Colonic mucosa (tissue), 4 donors: Measurements from ENCODE around the gene CEMIP2. TPM values are rescaled to one million over a fixed set of nuclear protein-coding genes. Genes with fewer than 3 reads are reported as not detected.

Experiments
- DNase-seq: peaks from one replicate; pipeline ENCODE4 v3.0.0-alpha.2; 2020
- H3K27ac ChIP-seq: fragments of 200-600 bp; one replicate; pipeline ENCODE4 v1.8.0; 2021
- H3K27me3 ChIP-seq: fragments of 200-600 bp; one replicate; pipeline ENCODE4 v1.8.0; 2021
- H3K36me3 ChIP-seq: fragments of 200-600 bp; one replicate; pipeline ENCODE4 v1.8.0; 2021
- H3K4me1 ChIP-seq: fragments of 200-600 bp; one replicate; pipeline ENCODE4 v1.8.0; 2021; ENCODE audit warnings: mild to moderate bottlenecking
- H3K4me3 ChIP-seq: fragments of 200-600 bp; one replicate; pipeline ENCODE4 v1.8.0; 2021
- H3K9ac ChIP-seq, 2 donors: one replicate each; pipeline ENCODE4 v1.7.0; 2013; ENCODE audit warnings: control low read depth in 2 of 2, low read depth in 2 of 2, low read length in 2 of 2
- H3K9me3 ChIP-seq: fragments of 200-600 bp; one replicate; pipeline ENCODE4 v1.8.0; 2021
- CTCF ChIP-seq: fragments of 200-600 bp; IDR thresholded peaks from one replicate; pipeline ENCODE4 v1.8.0; 2022; ENCODE audit warnings: antibody characterized with exemption, mild to moderate bottlenecking
- intact Hi-C: fragments of 100-400 bp; cut with DNase I; formaldehyde crosslinking; loops from one replicate; pipeline ENCODE4 v1.14.1; 2022
- total RNA-seq, 2 donors: library from RNA; stranded (reverse); fragmentation: NEBNext Ultra II Directional in 1 of 2; extraction: Animal tissue kit (Norgen Biotek cat#: 25700) in 1 of 2; gene quantifications; one replicate each; pipeline ENCODE4 v1.2.1, GENCODE V29; 2021
- donor health status: healthy.
- donor health status: DM: no; HTN: no; CAD: no.
- donor health status: DM: no; HTN: no; CAD: no.

Gene CEMIP2
- total RNA-seq, 2 donors from 2014 or later: 72.7 to 111 TPM

GRCh38 chr9:71719562-71719961 is 48.8 kb downstream of the CEMIP2 start:
- intact Hi-C loops: no loop called here

GRCh38 chr9:71719088-71719487 is 49.2 kb downstream of the CEMIP2 start:
- Histone ChIP-seq H3K27ac (no peak overlapping the region), H3K9me3 (no peaks in the 10 kb centered on the region), H3K4me3 (no peak overlapping the region), H3K9ac (no peak overlapping the region), H3K4me1 (no peaks in the 10 kb centered on the region), H3K36me3 (peaks cover 14% of the 10 kb centered on the region), H3K27me3 (no peaks in the 10 kb centered on the region)
- DNase-seq: no peak
- intact Hi-C loops: no loop called here
- TF ChIP-seq CTCF: no peak

More at GRCh38 chr9:71719562-71719961, 48.8 kb downstream of the CEMIP2 start:
- Histone ChIP-seq H3K9ac (no peak overlapping the region), H3K36me3 (peaks cover 14% of the 10 kb centered on the region), H3K4me1 (no peaks in the 10 kb centered on the region), H3K4me3 (no peak overlapping the region), H3K9me3 (no peaks in the 10 kb centered on the region), H3K27ac (no peak overlapping the region), H3K27me3 (no peaks in the 10 kb centered on the region)
- DNase-seq: no peak
- no peak for TF ChIP-seq CTCF

GRCh38 chr9:71716138-71716909 is 52.0 kb downstream of the CEMIP2 start:
- no peak overlapping the region for H3K9ac ChIP-seq
- no peaks in the 10 kb centered on the region for H3K9me3 ChIP-seq
- no peak for DNase-seq
- no peaks in the 10 kb centered on the region for H3K4me1 ChIP-seq
- H3K27ac ChIP-seq: no peak overlapping the region
- peak; percentile 30 for TF ChIP-seq CTCF
- no peak overlapping the region for H3K4me3 ChIP-seq
- intact Hi-C loops: no loop called here
- H3K36me3 ChIP-seq: peaks cover 12% of the 10 kb centered on the region
- no peaks in the 10 kb centered on the region for H3K27me3 ChIP-seq

GRCh38 chr9:71710856-71711255 is 57.5 kb downstream of the CEMIP2 start:
- Histone ChIP-seq H3K4me3 (no peak overlapping the region), H3K36me3 (peaks cover 25% of the 10 kb centered on the region), H3K27me3 (no peaks in the 10 kb centered on the region), H3K4me1 (no peaks in the 10 kb centered on the region), H3K27ac (no peak overlapping the region), H3K9ac (no peak overlapping the region), H3K9me3 (no peaks in the 10 kb centered on the region)
- intact Hi-C loops: no loop called here
- no peak for DNase-seq
- no peak for TF ChIP-seq CTCF

GRCh38 chr9:71710201-71710600 is 58.1 kb downstream of the CEMIP2 start:
- DNase-seq: no peak
- peaks cover 23% of the 10 kb centered on the region for H3K36me3 ChIP-seq

More at GRCh38 chr9:71710201-71710600, 58.1 kb downstream of the CEMIP2 start:
- Histone ChIP-seq H3K4me3 (no peak overlapping the region), H3K9ac (no peak overlapping the region), H3K27me3 (no peaks in the 10 kb centered on the region), H3K4me1 (no peaks in the 10 kb centered on the region), H3K27ac (no peak overlapping the region), H3K9me3 (no peaks in the 10 kb centered on the region)
- TF ChIP-seq CTCF: no peak
- intact Hi-C loops: no loop called here
